Stimulated activated CD4-positive, alpha-beta T cell treated with anti-CD3 and anti-CD28 coated beads, Interleukin-12 subunit alpha, Interleukin-12 subunit beta, amount 100 ng/mL, for 4 hours (primary cell): ENCODE measurements around the gene SRRM3.
A peak's percentile ranks its signal among the peaks of the same experiment; 100 is the strongest.
"Not testable (repeated sequence)": the region's sequence is repeated elsewhere in the genome, so short reads cannot be mapped to it uniquely, and the experiment has no call there.

Experiments used
- DNase-seq: peaks from one replicate; pipeline ENCODE4 v3.0.0-alpha.2; 2020

Gene SRRM3

DNA sequence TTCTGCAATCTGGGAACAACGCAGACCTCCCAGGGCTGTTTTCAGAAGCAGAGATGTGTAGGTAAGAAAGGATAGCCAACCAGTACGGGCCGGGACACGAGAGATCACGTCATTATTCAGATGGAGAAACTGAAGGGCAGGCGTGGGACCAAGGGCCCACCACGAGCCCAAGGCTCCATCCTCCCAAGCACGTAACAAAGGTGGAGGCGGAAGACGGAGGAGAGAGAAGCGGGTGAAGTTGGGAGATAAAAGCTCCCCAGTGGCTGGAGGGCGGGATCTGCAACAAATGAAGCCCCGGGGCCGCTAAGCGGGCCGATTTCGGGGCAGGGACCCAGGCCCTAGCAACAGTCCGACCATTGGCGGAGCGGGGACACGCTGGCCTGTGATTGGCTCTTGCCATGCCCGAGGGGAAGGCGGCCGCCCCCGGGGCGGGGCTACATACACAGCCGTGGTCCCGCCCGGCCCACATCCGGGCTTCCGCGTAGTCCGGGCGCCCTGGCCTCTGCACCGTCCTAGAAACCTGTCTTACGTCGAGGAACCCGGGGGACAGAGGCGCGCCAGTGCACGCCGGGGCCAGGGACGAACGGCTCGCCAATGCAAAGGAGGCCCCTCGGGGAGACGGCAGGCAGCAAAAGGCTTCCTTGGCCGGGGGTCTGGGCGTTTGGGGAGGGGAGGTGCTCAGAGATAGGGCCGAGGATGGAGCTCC lies 116.2 kb downstream of the SRRM3 start:
- peak; percentile 90 for DNase-seq

DNA sequence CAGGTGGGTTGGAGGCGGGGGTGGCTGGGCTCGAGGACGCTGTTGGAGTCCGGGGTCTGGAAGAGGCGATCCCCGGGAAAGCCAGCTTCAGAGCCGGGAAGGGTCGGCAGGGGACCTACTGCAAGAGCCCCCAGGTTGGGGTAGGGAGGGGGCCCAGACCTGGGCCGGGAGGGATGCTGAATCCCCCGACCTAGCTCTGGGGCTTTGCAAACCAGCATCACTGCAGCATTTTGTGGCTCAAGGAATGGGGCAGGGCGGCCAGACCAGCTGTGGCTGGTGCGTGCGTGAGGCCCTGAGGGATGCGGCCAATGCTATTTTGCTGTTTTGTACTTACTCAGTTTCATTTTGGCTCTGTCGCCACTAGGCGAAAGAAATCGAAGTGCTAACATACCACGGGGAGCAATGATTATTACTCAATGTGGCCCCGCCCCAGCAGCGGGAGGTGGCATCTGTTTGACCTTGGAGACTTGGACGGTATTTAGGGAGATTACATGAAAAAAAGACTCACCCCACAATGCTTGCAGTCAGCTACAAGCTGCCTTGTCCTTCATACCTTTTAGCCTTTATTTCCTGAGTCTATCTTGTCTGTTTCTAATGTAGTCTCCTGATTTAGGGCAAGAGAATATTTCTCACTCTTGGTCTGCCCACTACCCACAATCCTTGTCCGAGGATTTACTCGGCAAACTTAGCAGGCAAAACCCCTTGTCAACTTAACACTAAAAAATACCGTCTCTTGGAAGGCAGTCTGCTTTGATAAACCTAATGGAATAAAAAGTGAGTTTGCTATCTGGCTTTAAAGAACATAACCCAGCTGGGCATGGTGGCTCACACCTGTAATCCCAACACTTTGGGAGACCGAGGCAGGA lies 117.0 kb downstream of the SRRM3 start:
- DNase-seq, result peak; percentile 32

GRCh38 chr7:76325092-76325491 lies 123.4 kb downstream of the SRRM3 start:
- DNase-seq, result no peak

GRCh38 chr7:76325811-76326210 lies 124.1 kb downstream of the SRRM3 start:
- DNase-seq, result no peak

GRCh38 chr7:76326646-76327233 lies 125.0 kb downstream of the SRRM3 start:
- DNase-seq, result no peak

- DNase-seq, result no peak
Observed at GRCh38 chr7:76327610-76328009, 125.9 kb downstream of the SRRM3 start.

DNA sequence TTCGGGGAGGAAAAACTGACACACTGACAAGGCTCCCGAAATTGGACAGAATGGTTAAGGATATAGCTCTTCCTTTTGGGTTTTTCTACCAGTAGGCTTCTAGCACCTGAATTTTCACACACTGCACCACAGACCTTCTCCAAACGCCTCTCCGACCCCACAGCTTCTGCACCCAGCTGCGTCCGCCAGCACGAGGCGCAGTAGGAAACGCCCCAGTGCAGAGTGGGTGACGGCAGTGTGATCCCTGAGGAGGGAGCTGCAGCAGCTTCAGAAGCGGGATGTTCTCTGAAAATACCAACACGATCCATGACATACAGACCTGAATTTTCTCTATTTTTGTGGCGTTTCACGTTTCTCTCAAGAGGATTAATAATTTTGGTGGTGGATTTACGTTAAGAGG lies 126.7 kb downstream of the SRRM3 start:
- no peak for DNase-seq

- DNase-seq, result no peak
Observed at GRCh38 chr7:76329479-76329878, 127.8 kb downstream of the SRRM3 start.

DNA sequence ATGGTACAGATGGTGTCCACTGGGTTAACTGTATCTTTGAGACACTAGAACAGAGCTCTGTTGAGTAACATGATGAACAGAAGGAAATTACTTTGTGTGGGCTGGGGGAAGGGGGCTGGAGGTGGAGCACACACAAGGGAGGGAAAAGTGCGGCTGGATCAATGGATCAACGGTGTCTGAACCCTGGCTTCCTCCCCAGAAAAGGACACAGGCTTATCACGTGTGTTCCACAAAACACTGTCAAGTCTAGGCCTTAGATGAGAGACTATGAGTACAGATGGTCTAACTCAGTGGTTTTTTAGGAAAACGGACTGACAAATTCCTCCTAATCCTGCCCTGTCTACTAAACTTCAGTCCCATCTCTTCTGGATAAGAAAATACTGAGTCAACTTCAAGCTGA lies 128.6 kb downstream of the SRRM3 start:
- no peak for DNase-seq

- no peak for DNase-seq
Observed at GRCh38 chr7:76330673-76331072, 129.0 kb downstream of the SRRM3 start.

GRCh38 chr7:76332078-76332477 lies 130.4 kb downstream of the SRRM3 start:
- no peak for DNase-seq

DNA sequence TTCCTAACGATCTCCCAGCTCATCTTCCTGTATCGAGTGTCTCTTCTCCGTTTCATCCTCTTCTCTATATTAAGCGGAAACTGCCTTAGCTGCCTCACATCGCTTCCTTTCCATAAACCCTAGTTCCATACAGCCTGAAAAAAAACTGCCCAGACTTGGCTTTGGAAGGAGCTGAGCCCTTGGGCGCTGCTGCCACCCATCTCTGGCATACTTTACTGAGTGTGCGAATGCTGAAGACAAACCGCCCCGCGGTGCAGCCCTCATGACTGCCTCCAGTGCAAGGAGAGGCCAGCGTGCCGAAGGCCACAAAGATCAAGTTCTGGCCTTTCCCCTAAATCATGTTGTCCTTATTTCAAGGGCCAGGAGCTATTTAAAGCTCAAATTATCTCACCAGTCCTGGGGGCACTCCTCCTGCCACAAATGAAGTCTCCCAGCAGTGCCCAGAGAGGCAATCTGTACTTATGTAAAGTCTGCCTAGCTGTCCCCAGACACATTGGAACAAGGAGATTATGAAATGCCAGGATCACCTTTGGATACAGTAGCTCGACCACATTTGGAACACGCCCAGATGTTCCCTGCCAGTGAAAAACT lies 131.9 kb downstream of the SRRM3 start:
- no peak for DNase-seq

- no peak for DNase-seq
Observed at GRCh38 chr7:76334320-76334967, 132.7 kb downstream of the SRRM3 start.

GRCh38 chr7:76335417-76335816 lies 133.7 kb downstream of the SRRM3 start:
- DNase-seq, result not testable (repeated sequence)

GRCh38 chr7:76336094-76336493 lies 134.4 kb downstream of the SRRM3 start:
- no peak for DNase-seq
